Tibial nerve (tissue), 4 donors: ENCODE results near the gene ZFR. TPM values are rescaled to one million over a fixed set of nuclear protein-coding genes. Genes with fewer than 3 reads are reported as not detected.
"Not testable (repeated sequence)": the region's sequence is repeated elsewhere in the genome, so short reads cannot be mapped to it uniquely, and the experiment has no call there.

Experiments
- DNase-seq, 2 donors: peaks; one replicate each; pipeline ENCODE4 v3.0.0-alpha.2; 2019; ENCODE audit warnings: low spot score in 2 of 2
- H3K27ac ChIP-seq, 4 donors: fragments of 200-600 bp; sonication (generic) in 3 of 4; one replicate each; pipeline ENCODE4 v1.5.1; 2017 to 2019; ENCODE audit warnings: mild to moderate bottlenecking in 1 of 4
- H3K27me3 ChIP-seq, 2 donors: fragments of 200-600 bp; sonication (generic) in 1 of 2; one replicate each; pipeline versions ENCODE4 v1.5.1 to v1.6.0; 2017 to 2019
- H3K36me3 ChIP-seq, 3 donors: fragments of 200-600 bp; sonication (generic); one replicate each; pipeline ENCODE4 v1.5.1; 2018 to 2019
- H3K4me1 ChIP-seq, 4 donors: fragments of 200-600 bp; sonication (generic) in 3 of 4; one replicate each; pipeline ENCODE4 v1.5.1; 2017 to 2019
- H3K4me3 ChIP-seq, 4 donors: fragments of 200-600 bp; sonication (generic) in 3 of 4; one replicate each; pipeline ENCODE4 v1.5.1; 2017 to 2019; ENCODE audit warnings: mild to moderate bottlenecking in 1 of 4, moderate library complexity in 1 of 4
- H3K9me3 ChIP-seq, 4 donors: fragments of 200-600 bp; sonication (generic) in 3 of 4; one replicate each; pipeline ENCODE4 v1.5.1; 2017 to 2019
- EP300 ChIP-seq, 2 donors: sonication (generic); formaldehyde crosslinking; IDR thresholded peaks; one replicate each; pipeline ENCODE4 v1.6.1; 2017; ENCODE audit warnings: antibody characterized with exemption in 2 of 2, mild to moderate bottlenecking in 1 of 2
- POLR2A ChIP-seq, 2 donors: fragments of 450-650 bp; IDR thresholded peaks; one replicate each; pipeline ENCODE4 v1.6.1; 2017; ENCODE audit warnings: antibody characterized with exemption in 2 of 2, mild to moderate bottlenecking in 2 of 2, moderate library complexity in 2 of 2
- WGBS, 2 donors: methylation state at CpG; one replicate each; pipeline ENCODE4 v1.1.5; 2018; 5-methylcytosine and 5-hydroxymethylcytosine counted together
- total RNA-seq, 4 donors: library from RNA; depleted of rRNA; stranded (reverse); fragments of >200 nt; gene quantifications; one replicate each; pipeline ENCODE4 v1.1.0, GENCODE V29; 2016
- TF ChIP-seq, protein P1 (sequence below), 5 experiments: fragments of 200-600 bp in 3 of 5; fragments of 450-650 bp in 2 of 5; sonication (generic) in 3 of 5; IDR thresholded peaks; one replicate each; pipeline ENCODE4 v1.5.1; 2016 to 2019; ENCODE audit warnings: antibody characterized with exemption in 5 of 5, mild to moderate bottlenecking in 3 of 5, moderate library complexity in 2 of 5

The ZFR gene
- total RNA-seq, 4 donors from 2014 or later = 63.9 to 83.5 (median 73.8) TPM

GRCh38 chr5:32405507-32405906, 39.0 kb downstream of the ZFR start:
- WGBS, 2 donors = 96 to 97% methylated on average over 5 of the region's 5 CpGs

GRCh38 chr5:32403760-32404159, 40.8 kb downstream of the ZFR start:
- H3K27me3 ChIP-seq = no peaks in the 10 kb centered on the region
- TF ChIP-seq, protein P1, sequence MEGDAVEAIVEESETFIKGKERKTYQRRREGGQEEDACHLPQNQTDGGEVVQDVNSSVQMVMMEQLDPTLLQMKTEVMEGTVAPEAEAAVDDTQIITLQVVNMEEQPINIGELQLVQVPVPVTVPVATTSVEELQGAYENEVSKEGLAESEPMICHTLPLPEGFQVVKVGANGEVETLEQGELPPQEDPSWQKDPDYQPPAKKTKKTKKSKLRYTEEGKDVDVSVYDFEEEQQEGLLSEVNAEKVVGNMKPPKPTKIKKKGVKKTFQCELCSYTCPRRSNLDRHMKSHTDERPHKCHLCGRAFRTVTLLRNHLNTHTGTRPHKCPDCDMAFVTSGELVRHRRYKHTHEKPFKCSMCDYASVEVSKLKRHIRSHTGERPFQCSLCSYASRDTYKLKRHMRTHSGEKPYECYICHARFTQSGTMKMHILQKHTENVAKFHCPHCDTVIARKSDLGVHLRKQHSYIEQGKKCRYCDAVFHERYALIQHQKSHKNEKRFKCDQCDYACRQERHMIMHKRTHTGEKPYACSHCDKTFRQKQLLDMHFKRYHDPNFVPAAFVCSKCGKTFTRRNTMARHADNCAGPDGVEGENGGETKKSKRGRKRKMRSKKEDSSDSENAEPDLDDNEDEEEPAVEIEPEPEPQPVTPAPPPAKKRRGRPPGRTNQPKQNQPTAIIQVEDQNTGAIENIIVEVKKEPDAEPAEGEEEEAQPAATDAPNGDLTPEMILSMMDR (IDR thresholded peaks at IDR 0.05) = no peak
- TF ChIP-seq EP300 (IDR thresholded peaks at IDR 0.05) = no peak
- no peak for TF ChIP-seq POLR2A (IDR thresholded peaks at IDR 0.05)
- no peak overlapping the region for H3K27ac ChIP-seq
- no peaks in the 10 kb centered on the region for H3K4me1 ChIP-seq
- H3K4me3 ChIP-seq = no peak overlapping the region
- peaks cover 0 to 83% (median 20%) of the 10 kb centered on the region in 3 donors for H3K36me3 ChIP-seq
- WGBS, 2 donors = 84 to 88% methylated on average over 6 of the region's 6 CpGs
- DNase-seq = no peak
- H3K9me3 ChIP-seq = no peaks in the 10 kb centered on the region

More at GRCh38 chr5:32405507-32405906, 39.0 kb downstream of the ZFR start:
- Histone ChIP-seq H3K27me3 (no peaks in the 10 kb centered on the region), H3K4me1 (no peaks in the 10 kb centered on the region), H3K4me3 (no peak overlapping the region), H3K27ac (no peak overlapping the region), H3K9me3 (no peaks in the 10 kb centered on the region), H3K36me3 (peaks cover 3 to 83% (median 13%) of the 10 kb centered on the region in 3 donors)
- TF ChIP-seq, protein P1 (IDR thresholded peaks at IDR 0.05) = no peak
- TF ChIP-seq POLR2A (IDR thresholded peaks at IDR 0.05) = no peak
- TF ChIP-seq EP300 (IDR thresholded peaks at IDR 0.05) = no peak
- no peak for DNase-seq

- H3K4me3 ChIP-seq = no peak overlapping the region
- H3K4me1 ChIP-seq = no peaks in the 10 kb centered on the region
- H3K36me3 ChIP-seq = peaks cover 7 to 93% (median 39%) of the 10 kb centered on the region in 3 donors
- H3K27ac ChIP-seq = no peak overlapping the region
- H3K27me3 ChIP-seq = no peaks in the 10 kb centered on the region
- no peak for DNase-seq
- WGBS, 2 donors = 94 to 96% methylated on average over 1 of the region's 1 CpG
- TF ChIP-seq, protein P1 (IDR thresholded peaks at IDR 0.05) = no peak
- TF ChIP-seq POLR2A (IDR thresholded peaks at IDR 0.05) (no peak), EP300 (IDR thresholded peaks at IDR 0.05) (no peak)
- no peaks in the 10 kb centered on the region for H3K9me3 ChIP-seq
Measured at GRCh38 chr5:32400401-32400800, 44.1 kb downstream of the ZFR start.

DNA sequence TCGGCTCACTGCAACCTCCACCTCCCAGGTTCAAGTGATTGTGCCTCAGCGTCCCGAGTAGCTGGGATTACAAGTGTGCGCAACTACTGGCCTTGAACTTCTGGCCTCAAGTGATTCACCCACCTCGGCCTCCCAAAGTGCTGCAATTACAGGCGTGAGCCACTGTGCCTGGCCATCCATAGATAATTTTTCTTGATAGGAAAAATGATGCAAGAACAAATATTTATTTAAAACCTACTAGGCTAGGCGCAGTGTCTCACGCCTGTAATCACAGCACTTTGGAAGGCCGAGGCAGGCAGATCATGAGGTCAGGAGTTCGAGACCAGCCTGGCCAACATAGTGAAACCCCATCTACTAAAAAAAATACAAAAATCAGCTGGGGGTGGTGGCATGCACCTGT, 45.8 kb downstream of the ZFR start:
- not testable (repeated sequence) for DNase-seq, H3K9me3 ChIP-seq, H3K27ac ChIP-seq, H3K27me3 ChIP-seq, H3K4me3 ChIP-seq, H3K4me1 ChIP-seq
- 92 to 94% methylated on average over 10 of the region's 10 CpGs for WGBS, 2 donors
- peaks cover 7 to 97% (median 43%) of the 10 kb centered on the region in 3 donors for H3K36me3 ChIP-seq

GRCh38 chr5:32394981-32395380, 49.6 kb downstream of the ZFR start:
- Histone ChIP-seq H3K4me1 (no peaks in the 10 kb centered on the region), H3K27me3 (no peaks in the 10 kb centered on the region), H3K36me3 (peaks cover 7 to 97% (median 31%) of the 10 kb centered on the region in 3 donors), H3K9me3 (no peaks in the 10 kb centered on the region), H3K27ac (no peak overlapping the region), H3K4me3 (no peak overlapping the region)
- WGBS, 2 donors = 84 to 89% methylated on average over 4 of the region's 4 CpGs
- no peak for DNase-seq
- TF ChIP-seq POLR2A (IDR thresholded peaks at IDR 0.05) = no peak
- TF ChIP-seq, protein P1 (IDR thresholded peaks at IDR 0.05) = no peak
- TF ChIP-seq EP300 (IDR thresholded peaks at IDR 0.05) = no peak

DNA sequence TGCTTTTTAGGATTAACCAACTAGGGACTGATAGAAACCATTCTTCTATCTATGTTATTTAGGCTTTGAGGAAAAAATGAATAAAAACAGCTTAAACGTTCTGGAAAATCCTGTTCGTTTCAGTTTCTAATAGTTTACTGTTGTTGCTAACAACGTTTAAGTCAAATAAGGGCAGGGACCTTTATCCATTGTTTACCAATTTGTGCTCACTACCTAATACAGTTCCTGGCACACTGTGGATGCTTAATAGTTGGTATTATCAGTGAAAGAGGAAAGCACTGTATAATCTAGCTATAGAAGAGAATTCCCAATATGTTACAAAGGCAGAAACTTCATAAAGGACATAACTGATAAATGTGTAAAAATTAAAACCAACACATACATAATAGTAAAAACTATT, 52.5 kb downstream of the ZFR start:
- peaks cover 7 to 80% (median 20%) of the 10 kb centered on the region in 3 donors for H3K36me3 ChIP-seq
- TF ChIP-seq, protein P1 (IDR thresholded peaks at IDR 0.05) = no peak
- TF ChIP-seq POLR2A (IDR thresholded peaks at IDR 0.05) (no peak), EP300 (IDR thresholded peaks at IDR 0.05) (no peak)
- no peaks in the 10 kb centered on the region for H3K9me3 ChIP-seq
- H3K27me3 ChIP-seq = no peaks in the 10 kb centered on the region
- 64 to 67% methylated on average over 3 of the region's 3 CpGs for WGBS, 2 donors
- DNase-seq = no peak
- no peak overlapping the region for H3K4me3 ChIP-seq
- H3K4me1 ChIP-seq = peaks cover 0 to 20% (median 2%) of the 10 kb centered on the region in 4 donors
- H3K27ac ChIP-seq = no peak overlapping the region
